ENCODE results near the gene C1orf159. TPM values are rescaled to one million over a fixed set of nuclear protein-coding genes. Genes with fewer than 3 reads are reported as not detected.

Gene C1orf159
- total and polyA plus RNA-seq, 9 of the 15 experiments (the other 6 are each of a cell fraction or from before 2014, with no cell fraction given) = 0.28 to 54.9 (median 10.6) TPM

DNA sequence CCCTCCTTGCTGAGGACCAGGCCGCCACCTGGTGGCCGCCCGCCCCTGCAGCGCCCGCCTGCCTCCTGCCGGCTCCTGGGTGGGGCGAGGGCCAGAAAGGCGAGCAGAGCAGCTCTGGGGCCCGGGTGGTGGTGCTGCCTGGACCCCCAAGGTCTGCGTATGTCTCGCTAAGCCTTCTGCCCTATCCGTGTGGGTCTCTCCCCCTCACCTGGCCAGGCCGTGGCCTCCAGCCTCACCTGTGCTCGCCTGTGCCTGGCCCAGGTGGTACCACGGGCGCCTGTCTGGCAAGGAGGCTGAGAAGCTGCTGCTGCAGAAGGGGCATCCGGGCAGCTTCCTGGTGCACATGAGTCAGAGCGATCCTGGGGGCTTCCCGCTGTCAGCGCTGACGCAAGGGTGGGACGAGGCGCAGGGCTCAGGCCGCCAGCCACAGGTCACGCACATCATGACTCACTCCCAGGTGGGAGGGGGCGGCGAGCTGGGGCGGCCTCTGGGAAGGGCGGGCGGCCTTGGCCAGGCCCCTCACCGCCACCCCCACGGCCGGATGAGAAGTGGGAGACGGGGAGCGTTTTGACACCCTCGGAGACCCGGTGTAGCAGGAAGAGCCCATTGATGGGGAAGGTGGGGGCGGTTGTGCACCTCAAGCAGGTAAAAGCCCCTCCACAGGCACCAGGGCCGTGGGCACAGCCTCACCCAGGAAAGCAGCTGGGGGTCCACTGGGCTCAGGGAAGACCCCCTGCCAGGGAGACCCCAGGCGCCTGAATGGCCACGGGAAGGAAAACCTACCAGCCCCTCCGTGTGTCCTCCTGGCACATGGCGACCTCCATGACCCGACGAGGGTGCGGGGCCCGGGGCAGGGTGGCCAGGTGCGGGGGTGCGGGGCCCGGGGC, 51.7 kb downstream of the C1orf159 start (continued):
- TF ChIP-seq MCM7 (IDR thresholded peaks at IDR 0.05) = no peak
- no peak for TF ChIP-seq RBM25 (IDR thresholded peaks at IDR 0.05; ENCODE audit: low read depth, low read length, severe bottlenecking)
- TF ChIP-seq ZEB2 (IDR thresholded peaks at IDR 0.05) = peak; percentile 81
- TF ChIP-seq MED1 (CRISPR knock-in tag; IDR thresholded peaks at IDR 0.05; ENCODE audit: borderline replicate concordance) = no peak
- peak; percentile 82 for TF ChIP-seq L3MBTL2 (IDR thresholded peaks at IDR 0.05)
- no peak for TF ChIP-seq FOXK1 (CRISPR knock-in tag; IDR thresholded peaks at IDR 0.05; ENCODE audit: borderline replicate concordance)
- TF ChIP-seq SMAD2 (IDR thresholded peaks at IDR 0.05; ENCODE audit: low read depth, low read length) = no peak
- TF ChIP-seq NFXL1 (CRISPR knock-in tag; IDR thresholded peaks at IDR 0.05) = no peak
- TF ChIP-seq, protein P1, sequence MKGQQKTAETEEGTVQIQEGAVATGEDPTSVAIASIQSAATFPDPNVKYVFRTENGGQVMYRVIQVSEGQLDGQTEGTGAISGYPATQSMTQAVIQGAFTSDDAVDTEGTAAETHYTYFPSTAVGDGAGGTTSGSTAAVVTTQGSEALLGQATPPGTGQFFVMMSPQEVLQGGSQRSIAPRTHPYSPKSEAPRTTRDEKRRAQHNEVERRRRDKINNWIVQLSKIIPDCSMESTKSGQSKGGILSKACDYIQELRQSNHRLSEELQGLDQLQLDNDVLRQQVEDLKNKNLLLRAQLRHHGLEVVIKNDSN (CRISPR knock-in tag; IDR thresholded peaks at IDR 0.05) = peak; percentile 48
- TF ChIP-seq NELFE (IDR thresholded peaks at IDR 0.05; ENCODE audit: insufficient read depth, insufficient read length) = no peak
- TF ChIP-seq, protein P2, sequence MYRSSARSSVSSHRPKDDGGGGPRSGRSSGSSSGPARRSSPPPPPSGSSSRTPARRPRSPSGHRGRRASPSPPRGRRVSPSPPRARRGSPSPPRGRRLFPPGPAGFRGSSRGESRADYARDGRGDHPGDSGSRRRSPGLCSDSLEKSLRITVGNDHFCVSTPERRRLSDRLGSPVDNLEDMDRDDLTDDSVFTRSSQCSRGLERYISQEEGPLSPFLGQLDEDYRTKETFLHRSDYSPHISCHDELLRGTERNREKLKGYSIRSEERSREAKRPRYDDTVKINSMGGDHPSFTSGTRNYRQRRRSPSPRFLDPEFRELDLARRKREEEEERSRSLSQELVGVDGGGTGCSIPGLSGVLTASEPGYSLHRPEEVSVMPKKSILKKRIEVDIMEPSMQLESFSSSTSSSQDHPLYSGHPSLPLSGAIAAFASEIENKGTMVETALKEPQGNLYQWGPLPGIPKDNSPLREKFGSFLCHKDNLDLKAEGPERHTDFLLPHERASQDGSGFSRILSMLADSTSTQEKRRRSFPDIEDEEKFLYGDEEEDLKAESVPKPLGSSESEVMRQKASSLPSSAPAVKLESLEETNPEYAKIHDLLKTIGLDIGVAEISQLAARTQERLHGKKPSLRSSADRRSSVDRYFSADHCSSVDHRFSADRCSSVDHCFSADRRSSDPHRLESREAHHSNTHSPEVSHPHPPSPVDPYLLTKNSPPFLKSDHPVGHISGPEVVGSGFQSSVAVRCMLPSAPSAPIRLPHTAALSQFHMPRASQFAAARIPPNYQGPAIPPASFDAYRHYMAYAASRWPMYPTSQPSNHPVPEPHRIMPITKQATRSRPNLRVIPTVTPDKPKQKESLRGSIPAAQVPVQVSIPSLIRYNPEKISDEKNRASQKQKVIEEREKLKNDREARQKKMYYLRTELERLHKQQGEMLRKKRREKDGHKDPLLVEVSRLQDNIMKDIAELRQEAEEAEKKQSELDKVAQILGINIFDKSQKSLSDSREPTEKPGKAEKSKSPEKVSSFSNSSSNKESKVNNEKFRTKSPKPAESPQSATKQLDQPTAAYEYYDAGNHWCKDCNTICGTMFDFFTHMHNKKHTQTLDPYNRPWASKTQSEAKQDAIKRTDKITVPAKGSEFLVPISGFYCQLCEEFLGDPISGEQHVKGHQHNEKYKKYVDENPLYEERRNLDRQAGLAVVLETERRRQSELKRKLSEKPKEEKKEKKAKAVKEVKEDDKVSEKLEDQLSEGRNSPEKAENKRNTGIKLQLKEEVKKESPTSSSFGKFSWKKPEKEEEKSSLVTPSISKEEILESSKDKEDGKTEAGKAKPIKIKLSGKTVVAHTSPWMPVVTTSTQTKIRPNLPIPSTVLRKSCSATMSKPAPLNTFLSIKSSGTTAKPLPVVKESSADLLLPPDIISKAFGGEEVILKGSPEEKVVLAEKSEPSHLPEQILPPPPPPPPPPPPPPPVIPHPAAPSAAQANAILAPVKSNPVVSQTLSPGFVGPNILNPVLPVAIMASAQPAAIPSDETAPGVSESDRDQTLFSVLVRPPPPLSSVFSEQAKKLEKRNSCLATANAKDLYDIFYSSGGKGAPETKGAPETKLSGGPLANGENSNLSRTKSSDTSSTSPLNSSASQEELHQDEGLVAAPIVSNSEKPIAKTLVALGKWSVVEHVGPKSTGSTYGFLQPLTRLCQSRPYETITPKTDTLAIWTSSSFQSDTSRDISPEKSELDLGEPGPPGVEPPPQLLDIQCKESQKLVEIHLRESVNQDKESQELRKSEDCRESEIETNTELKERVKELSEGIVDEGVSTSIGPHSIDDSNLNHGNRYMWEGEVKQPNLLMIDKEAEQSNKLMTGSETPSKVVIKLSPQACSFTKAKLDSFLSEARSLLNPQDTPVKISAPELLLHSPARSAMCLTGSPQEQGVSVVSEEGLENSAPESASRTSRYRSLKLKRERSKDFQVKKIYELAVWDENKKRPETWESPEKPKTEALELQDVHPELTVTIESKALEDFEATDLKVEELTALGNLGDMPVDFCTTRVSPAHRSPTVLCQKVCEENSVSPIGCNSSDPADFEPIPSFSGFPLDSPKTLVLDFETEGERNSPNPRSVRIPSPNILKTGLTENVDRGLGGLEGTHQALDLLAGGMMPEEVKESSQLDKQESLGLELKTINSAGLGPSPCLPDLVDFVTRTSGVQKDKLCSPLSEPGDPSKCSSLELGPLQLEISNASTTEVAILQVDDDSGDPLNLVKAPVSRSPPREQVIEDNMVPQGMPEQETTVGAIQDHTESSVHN (IDR thresholded peaks at IDR 0.05; ENCODE audit: borderline replicate concordance in 1 of 2, low read depth in 1 of 2) = peak in 1 of 2 experiments; percentile 76; a peak in 2 of 4 replicates
- peak; percentile 71; the same call in 1 of the 2 replicates for TF ChIP-seq PHF21A (IDR thresholded peaks at IDR 0.05; ENCODE audit: borderline replicate concordance, low read depth)
- TF ChIP-seq PTRF (tag; IDR thresholded peaks at IDR 0.05) = no peak
- no peak for TF ChIP-seq ZBTB17 (CRISPR knock-in tag; IDR thresholded peaks at IDR 0.05)
- TF ChIP-seq, protein P3, sequence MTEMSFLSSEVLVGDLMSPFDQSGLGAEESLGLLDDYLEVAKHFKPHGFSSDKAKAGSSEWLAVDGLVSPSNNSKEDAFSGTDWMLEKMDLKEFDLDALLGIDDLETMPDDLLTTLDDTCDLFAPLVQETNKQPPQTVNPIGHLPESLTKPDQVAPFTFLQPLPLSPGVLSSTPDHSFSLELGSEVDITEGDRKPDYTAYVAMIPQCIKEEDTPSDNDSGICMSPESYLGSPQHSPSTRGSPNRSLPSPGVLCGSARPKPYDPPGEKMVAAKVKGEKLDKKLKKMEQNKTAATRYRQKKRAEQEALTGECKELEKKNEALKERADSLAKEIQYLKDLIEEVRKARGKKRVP (CRISPR knock-in tag; IDR thresholded peaks at IDR 0.05) = 0 out of 2 replicates have a peak, but pooled peaks have one; percentile 27
- TF ChIP-seq, protein P4, sequence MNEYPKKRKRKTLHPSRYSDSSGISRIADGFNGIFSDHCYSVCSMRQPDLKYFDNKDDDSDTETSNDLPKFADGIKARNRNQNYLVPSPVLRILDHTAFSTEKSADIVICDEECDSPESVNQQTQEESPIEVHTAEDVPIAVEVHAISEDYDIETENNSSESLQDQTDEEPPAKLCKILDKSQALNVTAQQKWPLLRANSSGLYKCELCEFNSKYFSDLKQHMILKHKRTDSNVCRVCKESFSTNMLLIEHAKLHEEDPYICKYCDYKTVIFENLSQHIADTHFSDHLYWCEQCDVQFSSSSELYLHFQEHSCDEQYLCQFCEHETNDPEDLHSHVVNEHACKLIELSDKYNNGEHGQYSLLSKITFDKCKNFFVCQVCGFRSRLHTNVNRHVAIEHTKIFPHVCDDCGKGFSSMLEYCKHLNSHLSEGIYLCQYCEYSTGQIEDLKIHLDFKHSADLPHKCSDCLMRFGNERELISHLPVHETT (CRISPR knock-in tag; conservative IDR thresholded peaks at IDR 0.05 in 1 of 2, IDR thresholded peaks at IDR 0.05 in 1 of 2) = no peak
